Endothelial cell of umbilical vein (primary cell): ENCODE measurements around the gene NT5DC1. TPM values are rescaled to one million over a fixed set of nuclear protein-coding genes. Genes with fewer than 3 reads are reported as not detected.

ENCODE experiments used
- BruUV-seq: library from RNA; stranded (reverse); fragments of 400-500 nt; replicated peaks from 2 replicates; lab custom pipeline; 2021; lab: Mats Ljungman, UMichigan
- CTCF ChIA-PET: fragments of 300-600, 350-600 bp; sonication (Branson Sonifier 250); formaldehyde crosslinking; loops from one replicate; lab custom pipeline; 2021; ENCODE audit warnings: antibody characterized with exemption, inconsistent platforms; lab: Charles Lee
- POLR2A ChIA-PET: fragments of 300-600, 350-600 bp; sonication (Branson Sonifier 250); formaldehyde crosslinking; loops from one replicate; lab custom pipeline; 2021; ENCODE audit warnings: antibody characterized with exemption, inconsistent platforms; lab: Charles Lee
- DNase-seq: peaks from one replicate; pipeline ENCODE4 v3.0.0-alpha.2; 2011; ENCODE audit warnings: low read depth, low spot score
- FAIRE-seq: peaks from 2 replicates; lab custom pipeline; 2011; peaks lifted over from hg19 to GRCh38; lab: Jason Lieb, UNC
- H2AFZ ChIP-seq: 2 replicates; pipeline ENCODE4 v1.6.0; 2012; ENCODE audit warnings: low read depth, low read length, control low read depth, inconsistent platforms
- H3K27ac ChIP-seq: 2 replicates; pipeline ENCODE4 v1.5.1; 2011; ENCODE audit warnings: low read depth, mild to moderate bottlenecking, control low read depth, low read length, moderate library complexity; ENCODE audit not compliant: insufficient read depth
- H3K27me3 ChIP-seq, 2 experiments: 2 replicates each; pipeline versions ENCODE4 v1.6.0 to v1.6.1; 2011; ENCODE audit warnings: low read length in 2 of 2, mixed read lengths in 1 of 2; ENCODE audit not compliant: control insufficient read depth in 2 of 2, insufficient read depth in 2 of 2
- H3K36me3 ChIP-seq, 2 experiments: 2 replicates in 1 of 2; 3 replicates in 1 of 2; pipeline ENCODE4 v1.5.1; 2011; ENCODE audit warnings: low read length in 2 of 2, mild to moderate bottlenecking in 1 of 2, moderate library complexity in 1 of 2; ENCODE audit not compliant: control insufficient read depth in 2 of 2, insufficient read depth in 2 of 2; ENCODE audit errors: extremely low read depth in 1 of 2
- H3K4me1 ChIP-seq: 3 replicates; pipeline ENCODE4 v1.5.1; 2011; ENCODE audit warnings: mild to moderate bottlenecking, low read length; ENCODE audit not compliant: control insufficient read depth, insufficient read depth; ENCODE audit errors: extremely low read depth
- H3K4me2 ChIP-seq: 2 replicates; pipeline ENCODE4 v1.6.1; 2011; ENCODE audit warnings: low read length, control low read depth, mixed read lengths; ENCODE audit not compliant: insufficient read depth
- H3K4me3 ChIP-seq, 3 experiments: fragments of 200-600 bp in 1 of 3; sonication (generic), shearing (Covaris generic) in 1 of 3; replicated peaks in 1 of 3; 2 replicates each; pipeline ENCODE4 v1.5.1; 2011 to 2016; ENCODE audit warnings: control low read depth in 3 of 3, low read length in 3 of 3, mild to moderate bottlenecking in 2 of 3, inconsistent platforms in 1 of 3, low read depth in 1 of 3, moderate library complexity in 1 of 3; ENCODE audit not compliant: insufficient read depth in 1 of 3
- H3K79me2 ChIP-seq: 2 replicates; pipeline ENCODE4 v1.6.0; 2012; ENCODE audit warnings: low read length, inconsistent platforms; ENCODE audit not compliant: control insufficient read depth, insufficient read depth
- H3K9ac ChIP-seq: replicated peaks from 2 replicates; pipeline ENCODE3; 2011; ENCODE audit warnings: low read length, control low read depth; ENCODE audit not compliant: insufficient read depth; ENCODE audit errors: extremely low read depth
- H3K9me1 ChIP-seq: replicated peaks from 3 replicates; pipeline ENCODE4 v1.6.0; 2011; ENCODE audit warnings: mild to moderate bottlenecking, low read length; ENCODE audit not compliant: control insufficient read depth, insufficient read depth; ENCODE audit errors: extremely low read depth
- H3K9me3 ChIP-seq: replicated peaks from 2 replicates; pipeline ENCODE4 v1.5.1; 2012; ENCODE audit warnings: low read length, inconsistent platforms; ENCODE audit not compliant: control insufficient read depth, insufficient read depth
- H4K20me1 ChIP-seq: replicated peaks from 2 replicates; pipeline ENCODE3; 2011; ENCODE audit warnings: mild to moderate bottlenecking, low read length; ENCODE audit not compliant: control insufficient read depth, insufficient read depth; ENCODE audit errors: extremely low read depth
- EZH2 ChIP-seq: IDR thresholded peaks from 2 replicates; pipeline ENCODE4 v1.6.1; 2012; ENCODE audit warnings: borderline replicate concordance, low read depth, mild to moderate bottlenecking, moderate library complexity, low read length, inconsistent platforms; ENCODE audit not compliant: severe bottlenecking
- FOS ChIP-seq: IDR thresholded peaks from 2 replicates; pipeline ENCODE4 v1.6.1; 2011; ENCODE audit warnings: mild to moderate bottlenecking, low read length, moderate library complexity, borderline replicate concordance; ENCODE audit not compliant: insufficient read depth
- GATA2 ChIP-seq: IDR thresholded peaks from 2 replicates; pipeline ENCODE4 v1.7.0; 2011; ENCODE audit warnings: low read depth, mild to moderate bottlenecking, moderate library complexity, mixed read lengths, low read length; ENCODE audit not compliant: insufficient read length, insufficient read depth
- JUN ChIP-seq: IDR thresholded peaks from 2 replicates; pipeline ENCODE4 v1.6.1; 2011; ENCODE audit warnings: borderline replicate concordance, low read depth; ENCODE audit not compliant: insufficient read length, insufficient read depth
- MYC ChIP-seq: IDR thresholded peaks from one replicate; pipeline ENCODE4 v1.6.1; 2011; ENCODE audit warnings: mild to moderate bottlenecking, low read depth, low read length
- POLR2A ChIP-seq: IDR thresholded peaks from 2 replicates; pipeline ENCODE4 v1.6.1; 2012; ENCODE audit warnings: low read depth, mild to moderate bottlenecking, control low read depth, low read length
- POLR2AphosphoS5 ChIP-seq: IDR thresholded peaks from 2 replicates; pipeline ENCODE4 v1.6.1; 2012; ENCODE audit warnings: low read depth, mild to moderate bottlenecking, control low read depth, low read length, moderate library complexity; ENCODE audit not compliant: insufficient read depth
- dilution Hi-C: fragments of 300-500 bp; cut with MboI; formaldehyde crosslinking; loops from one replicate; pipeline ENCODE4 v1.15.0; 2019; ENCODE audit warnings: low sequenced_read_pairs; ENCODE audit not compliant: extremely low pct_ligation_motif_present
- intact Hi-C: fragments of 100-400 bp; cut with micrococcal nuclease; formaldehyde crosslinking; loops from one replicate; pipeline ENCODE4 v1.10.0; 2022
- polyA plus RNA-seq, 4 experiments: library from polyadenylated mRNA; depleted of rRNA in 3 of 4; stranded (reverse) in 3 of 4; unstranded in 1 of 4; fragments of >200 nt; gene quantifications; 2 replicates each; pipeline versions ENCODE4 v1.2.1 to v1.2.3, GENCODE V29; 2011 to 2012; ENCODE audit warnings: missing spikeins in 1 of 4
- total RNA-seq: library from RNA; stranded (reverse); gene quantifications from 2 replicates; pipeline ENCODE4 v1.2.3, GENCODE V29; 2021
- TF ChIP-seq, protein P1 (sequence below), 2 donors: IDR thresholded peaks; 1 replicate in 1 of 2; 2 replicates in 1 of 2; pipeline ENCODE4 v1.5.1; 2011; ENCODE audit warnings: low read length in 2 of 2, mild to moderate bottlenecking in 2 of 2, moderate library complexity in 2 of 2, control low read depth in 1 of 2, inconsistent platforms in 1 of 2, low read depth in 1 of 2; ENCODE audit not compliant: insufficient read depth in 1 of 2; ENCODE audit errors: extremely low read depth in 1 of 2
- TF ChIP-seq, protein P2 (sequence below): IDR thresholded peaks from 2 replicates; pipeline ENCODE4 v1.6.1; 2011; ENCODE audit not compliant: insufficient read depth, insufficient read length

NT5DC1 gene
- total and polyA plus RNA-seq, 2 donors (not counting 3 experiments of a cell fraction or from before 2014, with no cell fraction given), result 11.3 to 24.3 TPM

DNA sequence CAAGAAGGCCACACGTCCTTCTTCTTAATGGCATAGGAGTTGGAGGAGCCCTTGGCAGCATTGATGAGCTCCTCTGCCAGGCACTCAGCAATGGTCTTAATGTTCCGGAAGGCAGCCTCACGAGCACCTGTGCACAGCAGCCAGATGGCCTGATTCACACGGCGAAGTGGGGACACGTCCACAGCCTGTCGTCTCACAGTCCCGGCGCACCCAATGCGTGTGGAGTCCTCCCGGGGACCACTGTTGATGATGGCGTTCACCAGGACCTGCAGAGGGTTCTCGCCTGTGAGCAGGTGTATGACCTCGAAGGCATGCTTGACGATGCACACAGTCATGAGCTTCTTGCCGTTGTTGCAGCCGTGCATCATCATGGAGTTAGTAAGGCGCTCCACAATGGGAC, 157.9 kb downstream of the NT5DC1 start:
- H3K27me3 ChIP-seq, result no peaks in the 10 kb centered on the region
- peaks cover 3% of the 10 kb centered on the region for H3K79me2 ChIP-seq
- dilution Hi-C loops, result no loop called here
- no peaks in the 10 kb centered on the region for H3K9me3 ChIP-seq
- ChIA-PET POLR2A (interaction anchor here (1.3 kb wide), 1 partner anchor 10 kb away, joined by 4 read pairs; no protein-coding TSS in a partner anchor), CTCF (interaction anchor here (1.1 to 1.2 kb wide), 2 partner anchors 10 to 40 kb away, joined by 3 to 5 read pairs; no protein-coding TSS in a partner anchor)
- no peak overlapping the region for H3K27ac ChIP-seq
- DNase-seq (no peak), FAIRE-seq (no peak)
- peaks cover 15% of the 10 kb centered on the region for H3K4me1 ChIP-seq
- TF ChIP-seq FOS (no peak), POLR2A (no peak)
- TF ChIP-seq, protein P1, sequence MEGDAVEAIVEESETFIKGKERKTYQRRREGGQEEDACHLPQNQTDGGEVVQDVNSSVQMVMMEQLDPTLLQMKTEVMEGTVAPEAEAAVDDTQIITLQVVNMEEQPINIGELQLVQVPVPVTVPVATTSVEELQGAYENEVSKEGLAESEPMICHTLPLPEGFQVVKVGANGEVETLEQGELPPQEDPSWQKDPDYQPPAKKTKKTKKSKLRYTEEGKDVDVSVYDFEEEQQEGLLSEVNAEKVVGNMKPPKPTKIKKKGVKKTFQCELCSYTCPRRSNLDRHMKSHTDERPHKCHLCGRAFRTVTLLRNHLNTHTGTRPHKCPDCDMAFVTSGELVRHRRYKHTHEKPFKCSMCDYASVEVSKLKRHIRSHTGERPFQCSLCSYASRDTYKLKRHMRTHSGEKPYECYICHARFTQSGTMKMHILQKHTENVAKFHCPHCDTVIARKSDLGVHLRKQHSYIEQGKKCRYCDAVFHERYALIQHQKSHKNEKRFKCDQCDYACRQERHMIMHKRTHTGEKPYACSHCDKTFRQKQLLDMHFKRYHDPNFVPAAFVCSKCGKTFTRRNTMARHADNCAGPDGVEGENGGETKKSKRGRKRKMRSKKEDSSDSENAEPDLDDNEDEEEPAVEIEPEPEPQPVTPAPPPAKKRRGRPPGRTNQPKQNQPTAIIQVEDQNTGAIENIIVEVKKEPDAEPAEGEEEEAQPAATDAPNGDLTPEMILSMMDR (IDR thresholded peaks at IDR 0.05; ENCODE audit: extremely low read depth in 1 of 2, insufficient read depth in 1 of 2, low read depth in 1 of 2, low read length in 2 of 2), result no peak
- H3K9me1 ChIP-seq, result no peaks in the 10 kb centered on the region
- BruUV-seq, result no TSS peak
- H4K20me1 ChIP-seq, result no peaks in the 10 kb centered on the region
- H3K9ac ChIP-seq, result no peak overlapping the region
- no peak overlapping the region for H3K4me3 ChIP-seq
- H2AFZ ChIP-seq, result no peak overlapping the region
- no peaks in the 10 kb centered on the region for H3K36me3 ChIP-seq
- intact Hi-C loops, result no loop called here
- no peak overlapping the region for H3K4me2 ChIP-seq

DNA sequence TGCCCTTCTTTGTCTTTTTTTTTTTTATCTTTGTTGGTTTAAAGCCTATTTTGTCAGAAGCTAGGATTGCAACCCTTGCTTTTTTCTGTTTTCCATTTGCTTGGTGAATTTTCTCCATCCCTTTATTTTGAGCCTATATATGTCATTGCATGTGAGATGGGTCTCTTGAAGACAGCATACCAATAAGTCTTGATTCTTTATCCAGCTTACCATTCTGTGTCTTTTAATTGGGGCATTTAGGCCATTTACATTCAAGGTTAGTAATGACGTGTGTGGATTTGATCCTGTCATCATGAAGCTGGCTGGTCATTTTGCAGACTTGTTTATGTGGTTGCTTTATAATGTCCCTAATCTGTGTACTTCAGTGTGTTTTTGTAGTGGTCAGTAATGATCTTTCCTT, 162.7 kb downstream of the NT5DC1 start:
- BruUV-seq, result no TSS peak
- CTCF ChIA-PET, result no interaction called here
- DNase-seq (no peak), FAIRE-seq (no peak)
- no peaks in the 10 kb centered on the region for H3K4me1 ChIP-seq
- no peak overlapping the region for H3K4me3 ChIP-seq
- no peaks in the 10 kb centered on the region for H3K36me3 ChIP-seq
- no peak overlapping the region for H2AFZ ChIP-seq
- no peaks in the 10 kb centered on the region for H3K9me3 ChIP-seq
- no peak overlapping the region for H3K27ac ChIP-seq
- H3K27me3 ChIP-seq, result no peaks in the 10 kb centered on the region
- no peak overlapping the region for H3K4me2 ChIP-seq
- intact Hi-C loops (no loop called here), dilution Hi-C loops (no loop called here)
- H4K20me1 ChIP-seq, result no peaks in the 10 kb centered on the region
- no peaks in the 10 kb centered on the region for H3K79me2 ChIP-seq
- no peaks in the 10 kb centered on the region for H3K9me1 ChIP-seq
- POLR2A ChIA-PET, result no interaction called here
- TF ChIP-seq, protein P2, sequence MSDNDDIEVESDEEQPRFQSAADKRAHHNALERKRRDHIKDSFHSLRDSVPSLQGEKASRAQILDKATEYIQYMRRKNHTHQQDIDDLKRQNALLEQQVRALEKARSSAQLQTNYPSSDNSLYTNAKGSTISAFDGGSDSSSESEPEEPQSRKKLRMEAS, result no peak
- TF ChIP-seq FOS (no peak), GATA2 (no peak), JUN (no peak), MYC (no peak), EZH2 (no peak), POLR2A (no peak), POLR2AphosphoS5 (no peak)
- TF ChIP-seq, protein P1 (IDR thresholded peaks at IDR 0.05; ENCODE audit: extremely low read depth in 1 of 2, insufficient read depth in 1 of 2, low read depth in 1 of 2, low read length in 2 of 2), result no peak
- H3K9ac ChIP-seq, result no peak overlapping the region
